Measurements from ENCODE around the gene MEOX2. TPM values are rescaled to one million over a fixed set of nuclear protein-coding genes. Genes with fewer than 3 reads are reported as not detected.

MEOX2 gene
- total RNA-seq, 1 donor from 2014 or later = 0.10 TPM

- TF ChIP-seq CTCF (IDR thresholded peaks at IDR 0.05; ENCODE audit: unreplicated experiment) = no peak
- no peaks in the 10 kb centered on the region for H3K9me3 Mint-ChIP-seq (ENCODE audit: unreplicated experiment)
- H3K4me1 Mint-ChIP-seq (ENCODE audit: unreplicated experiment) = peaks cover 6% of the 10 kb centered on the region
- no peak overlapping the region for H3K27ac Mint-ChIP-seq (ENCODE audit: unreplicated experiment)
- no peak overlapping the region for H3K4me3 Mint-ChIP-seq (ENCODE audit: unreplicated experiment)
- no peaks in the 10 kb centered on the region for H3K36me3 Mint-ChIP-seq (ENCODE audit: low read depth, unreplicated experiment)
- no peak for DNase-seq (ENCODE audit: low spot score)
- H3K27me3 Mint-ChIP-seq (ENCODE audit: unreplicated experiment) = no peaks in the 10 kb centered on the region
Measured at GRCh38 chr7:15719311-15719710, 32.8 kb upstream of the MEOX2 start.

GRCh38 chr7:15715435-15715834 lies 29.0 kb upstream of the MEOX2 start:
- TF ChIP-seq CTCF (IDR thresholded peaks at IDR 0.05; ENCODE audit: unreplicated experiment) = no peak
- H3K4me3 Mint-ChIP-seq (ENCODE audit: unreplicated experiment) = no peak overlapping the region
- no peaks in the 10 kb centered on the region for H3K36me3 Mint-ChIP-seq (ENCODE audit: low read depth, unreplicated experiment)
- H3K27ac Mint-ChIP-seq (ENCODE audit: unreplicated experiment) = no peak overlapping the region
- peaks cover 3% of the 10 kb centered on the region for H3K4me1 Mint-ChIP-seq (ENCODE audit: unreplicated experiment)
- no peaks in the 10 kb centered on the region for H3K27me3 Mint-ChIP-seq (ENCODE audit: unreplicated experiment)
- no peaks in the 10 kb centered on the region for H3K9me3 Mint-ChIP-seq (ENCODE audit: unreplicated experiment)
- no peak for DNase-seq (ENCODE audit: low spot score)

- Mint-ChIP-seq H3K27me3 (ENCODE audit: unreplicated experiment) (peaks cover 1% of the 10 kb centered on the region), H3K9me3 (ENCODE audit: unreplicated experiment) (no peaks in the 10 kb centered on the region), H3K4me3 (ENCODE audit: unreplicated experiment) (no peak overlapping the region), H3K4me1 (ENCODE audit: unreplicated experiment) (peaks cover 3% of the 10 kb centered on the region), H3K36me3 (ENCODE audit: low read depth, unreplicated experiment) (no peaks in the 10 kb centered on the region), H3K27ac (ENCODE audit: unreplicated experiment) (no peak overlapping the region)
- DNase-seq (ENCODE audit: low spot score) = no peak
- no peak for TF ChIP-seq CTCF (IDR thresholded peaks at IDR 0.05; ENCODE audit: unreplicated experiment)
Measured at GRCh38 chr7:15709978-15710377, 23.5 kb upstream of the MEOX2 start.

- no peak for TF ChIP-seq CTCF (IDR thresholded peaks at IDR 0.05; ENCODE audit: unreplicated experiment)
Measured at GRCh38 chr7:15707570-15707969, 21.1 kb upstream of the MEOX2 start.

GRCh38 chr7:15703732-15704131 lies 17.2 kb upstream of the MEOX2 start:
- Mint-ChIP-seq H3K9me3 (ENCODE audit: unreplicated experiment) (no peaks in the 10 kb centered on the region), H3K4me1 (ENCODE audit: unreplicated experiment) (no peaks in the 10 kb centered on the region), H3K4me3 (ENCODE audit: unreplicated experiment) (no peak overlapping the region), H3K36me3 (ENCODE audit: low read depth, unreplicated experiment) (no peaks in the 10 kb centered on the region), H3K27ac (ENCODE audit: unreplicated experiment) (no peak overlapping the region), H3K27me3 (ENCODE audit: unreplicated experiment) (peaks cover 1% of the 10 kb centered on the region)
- no peak for DNase-seq (ENCODE audit: low spot score)
- TF ChIP-seq CTCF (IDR thresholded peaks at IDR 0.05; ENCODE audit: unreplicated experiment) = no peak

More at GRCh38 chr7:15707570-15707969, 21.1 kb upstream of the MEOX2 start:
- Mint-ChIP-seq H3K4me1 (ENCODE audit: unreplicated experiment) (peaks cover 3% of the 10 kb centered on the region), H3K4me3 (ENCODE audit: unreplicated experiment) (no peak overlapping the region), H3K36me3 (ENCODE audit: low read depth, unreplicated experiment) (no peaks in the 10 kb centered on the region), H3K27me3 (ENCODE audit: unreplicated experiment) (peaks cover 1% of the 10 kb centered on the region), H3K27ac (ENCODE audit: unreplicated experiment) (no peak overlapping the region), H3K9me3 (ENCODE audit: unreplicated experiment) (no peaks in the 10 kb centered on the region)
- no peak for DNase-seq (ENCODE audit: low spot score)
